Common myeloid progenitor, CD34-positive (primary cell): ENCODE results near the gene RALBP1.

Experiments
- CTCF ChIA-PET: fragments of 350-600 bp; sonication (Branson Sonifier 250); formaldehyde crosslinking; loops from one replicate; lab custom pipeline; 2021; ENCODE audit warnings: antibody characterized with exemption; lab: Charles Lee
- POLR2A ChIA-PET: fragments of 350-600 bp; sonication (Branson Sonifier 250); formaldehyde crosslinking; loops from one replicate; lab custom pipeline; 2021; ENCODE audit warnings: antibody characterized with exemption; lab: Charles Lee
- DNase-seq, 3 donors: peaks; one replicate each; pipeline versions ENCODE4 v3.0.0 to v3.0.0-alpha.2; 2013
- H3K27ac ChIP-seq, 2 experiments: 1 replicate in 1 of 2; 2 replicates in 1 of 2; pipeline ENCODE4 v1.7.0; 2013; ENCODE audit warnings: inconsistent platforms in 2 of 2, low read length in 2 of 2, mild to moderate bottlenecking in 2 of 2, low read depth in 1 of 2, moderate library complexity in 1 of 2; ENCODE audit not compliant: severe bottlenecking in 2 of 2, insufficient read depth in 1 of 2, poor library complexity in 1 of 2
- H3K27me3 ChIP-seq, 5 experiments: replicated peaks in 2 of 5; 1 replicate in 3 of 5; 2 replicates in 2 of 5; pipeline versions ENCODE4 v1.6.1 to v1.7.0; 2013; ENCODE audit warnings: low read length in 4 of 5, mild to moderate bottlenecking in 2 of 5, moderate library complexity in 2 of 5, inconsistent platforms in 1 of 5; ENCODE audit not compliant: insufficient read depth in 5 of 5, control insufficient read depth in 4 of 5
- H3K36me3 ChIP-seq, 4 experiments: 1 replicate in 2 of 4; 2 replicates in 2 of 4; pipeline versions ENCODE4 v1.6.1 to v1.7.0; 2013; ENCODE audit warnings: low read length in 3 of 4, control low read depth in 1 of 4, mild to moderate bottlenecking in 1 of 4; ENCODE audit not compliant: control insufficient read depth in 4 of 4, insufficient read depth in 4 of 4
- H3K4me1 ChIP-seq, 4 experiments: 1 replicate in 3 of 4; 2 replicates in 1 of 4; pipeline versions ENCODE4 v1.6.1 to v1.7.1; 2013; ENCODE audit warnings: low read length in 3 of 4, mild to moderate bottlenecking in 3 of 4, control low read depth in 1 of 4, inconsistent platforms in 1 of 4, moderate library complexity in 1 of 4; ENCODE audit not compliant: control insufficient read depth in 4 of 4, insufficient read depth in 4 of 4; ENCODE audit errors: control extremely low read depth in 1 of 4
- H3K4me3 ChIP-seq, 7 experiments: 1 replicate in 4 of 7; 2 replicates in 3 of 7; pipeline versions ENCODE4 v1.5.1 to v1.7.0; 2013; ENCODE audit warnings: mild to moderate bottlenecking in 7 of 7, low read length in 6 of 7, moderate library complexity in 6 of 7, inconsistent platforms in 2 of 7, low read depth in 2 of 7, control low read depth in 1 of 7; ENCODE audit not compliant: insufficient read depth in 4 of 7, control insufficient read depth in 1 of 7; ENCODE audit errors: extremely low read depth in 1 of 7
- H3K9me3 ChIP-seq, 5 experiments: 1 replicate in 4 of 5; 2 replicates in 1 of 5; pipeline versions ENCODE4 v1.6.1 to v1.7.1; 2013; ENCODE audit warnings: low read length in 4 of 5, mild to moderate bottlenecking in 2 of 5, inconsistent platforms in 1 of 5, low read depth in 1 of 5, moderate library complexity in 1 of 5; ENCODE audit not compliant: control insufficient read depth in 4 of 5, insufficient read depth in 2 of 5; ENCODE audit errors: control extremely low read depth in 1 of 5
- WGBS: methylation state at CpG from one replicate; pipeline ENCODE4 v1.1.5; 2013; ENCODE audit not compliant: insufficient coverage; 5-methylcytosine and 5-hydroxymethylcytosine counted together

RALBP1 gene

GRCh38 chr18:9531791-9532410 lies 56.6 kb downstream of the RALBP1 start:
- no peaks in the 10 kb centered on the region for H3K27me3 ChIP-seq
- peaks cover 0 to 19% (median 0%) of the 10 kb centered on the region in 5 experiments for H3K9me3 ChIP-seq
- H3K27ac ChIP-seq, result no peak overlapping the region
- WGBS, result 98% methylated on average over 3 of the region's 7 CpGs
- ChIA-PET CTCF (interaction anchor here (0.6 to 1.1 kb wide), 2 partner anchors 15 to 32 kb away, joined by 3 read pairs; no protein-coding TSS in a partner anchor), POLR2A (interaction anchor here (0.6 kb wide), 1 partner anchor 23 kb away, joined by 3 read pairs; no protein-coding TSS in a partner anchor)
- no peak for DNase-seq
- peaks cover 0 to 5% (median 2%) of the 10 kb centered on the region in 4 experiments for H3K4me1 ChIP-seq
- H3K4me3 ChIP-seq, result no peak overlapping the region
- H3K36me3 ChIP-seq, result peaks cover 29 to 82% (median 56%) of the 10 kb centered on the region in 4 experiments

- Histone ChIP-seq H3K27me3 (no peaks in the 10 kb centered on the region), H3K4me3 (no peak overlapping the region), H3K36me3 (peaks cover 21 to 85% (median 55%) of the 10 kb centered on the region in 4 experiments), H3K4me1 (peaks cover 0 to 5% (median 2%) of the 10 kb centered on the region in 4 experiments), H3K27ac (no peak overlapping the region), H3K9me3 (no peaks in the 10 kb centered on the region)
- ChIA-PET POLR2A (no interaction called here), CTCF (no interaction called here)
- 100% methylated on average over 7 of the region's 11 CpGs for WGBS
- DNase-seq, result no peak
Observed at GRCh38 chr18:9534844-9535243, 59.5 kb downstream of the RALBP1 start.

- no peaks in the 10 kb centered on the region for H3K9me3 ChIP-seq
- H3K4me1 ChIP-seq, result peaks cover 0 to under 1% (median 0%) of the 10 kb centered on the region in 4 experiments
- H3K27me3 ChIP-seq, result no peaks in the 10 kb centered on the region
- 97% methylated on average over 22 of the region's 27 CpGs for WGBS
- ChIA-PET POLR2A (no interaction called here), CTCF (no interaction called here)
- H3K4me3 ChIP-seq, result no peak overlapping the region
- H3K27ac ChIP-seq, result no peak overlapping the region
- H3K36me3 ChIP-seq, result peaks cover 21 to 85% (median 55%) of the 10 kb centered on the region in 4 experiments
- DNase-seq, result no peak
Observed at GRCh38 chr18:9535430-9535991, 60.2 kb downstream of the RALBP1 start.

- Histone ChIP-seq H3K27ac (no peak overlapping the region), H3K36me3 (peaks cover 21 to 79% (median 53%) of the 10 kb centered on the region in 4 experiments), H3K9me3 (no peaks in the 10 kb centered on the region), H3K4me1 (no peaks in the 10 kb centered on the region), H3K27me3 (no peaks in the 10 kb centered on the region), H3K4me3 (no peak overlapping the region)
- ChIA-PET POLR2A (no interaction called here), CTCF (no interaction called here)
- 98% methylated on average over 15 of the region's 24 CpGs for WGBS
- DNase-seq, result no peak
Observed at GRCh38 chr18:9536354-9537152, 61.2 kb downstream of the RALBP1 start.

- no peak overlapping the region for H3K4me3 ChIP-seq
- no peak overlapping the region for H3K27ac ChIP-seq
- H3K36me3 ChIP-seq, result peaks cover 19 to 72% (median 48%) of the 10 kb centered on the region in 4 experiments
- H3K9me3 ChIP-seq, result no peaks in the 10 kb centered on the region
- WGBS, result 92% methylated on average over 5 of the region's 6 CpGs
- CTCF ChIA-PET, result interaction anchor here (1.0 to 1.1 kb wide), 2 partner anchors 9 to 30 kb away, joined by 3 read pairs; no protein-coding TSS in a partner anchor
- no peaks in the 10 kb centered on the region for H3K4me1 ChIP-seq
- DNase-seq, result no peak
- no peaks in the 10 kb centered on the region for H3K27me3 ChIP-seq
- POLR2A ChIA-PET, result no interaction called here
Observed at GRCh38 chr18:9537677-9538076, 62.4 kb downstream of the RALBP1 start.

GRCh38 chr18:9539283-9539682 lies 64.0 kb downstream of the RALBP1 start:
- Histone ChIP-seq H3K27me3 (no peaks in the 10 kb centered on the region), H3K36me3 (peaks cover 4 to 56% (median 34%) of the 10 kb centered on the region in 4 experiments), H3K4me3 (no peak overlapping the region), H3K4me1 (no peaks in the 10 kb centered on the region), H3K9me3 (no peaks in the 10 kb centered on the region), H3K27ac (no peak overlapping the region)
- WGBS, result 100% methylated on average over 4 of the region's 6 CpGs
- ChIA-PET CTCF (no interaction called here), POLR2A (no interaction called here)
- no peak for DNase-seq
